Activated naive CD4-positive, alpha-beta T cell (primary cell): ENCODE data around the gene ANAPC13.

Source experiments
- DNase-seq, 4 experiments: peaks; one replicate each; lab custom pipeline; 2025; lab: John Stamatoyannopoulos, UW

ANAPC13 gene

GRCh38 chr3:134485718-134486576 lies at the start of gene ANAPC13, which contains the start of gene CEP63:
ANAPC13 (minus strand) TSS chr3:134485985; CDS start chr3:134482904, 3,081 bp downstream.
CEP63 (plus strand) TSS chr3:134486057; CDS start chr3:134495321, 9,264 bp downstream.
- peak; percentile 87 to 96 (median 90) for DNase-seq

GRCh38 chr3:134535186-134535970 lies 49.6 kb upstream of the ANAPC13 start:
- no peak for DNase-seq

DNA sequence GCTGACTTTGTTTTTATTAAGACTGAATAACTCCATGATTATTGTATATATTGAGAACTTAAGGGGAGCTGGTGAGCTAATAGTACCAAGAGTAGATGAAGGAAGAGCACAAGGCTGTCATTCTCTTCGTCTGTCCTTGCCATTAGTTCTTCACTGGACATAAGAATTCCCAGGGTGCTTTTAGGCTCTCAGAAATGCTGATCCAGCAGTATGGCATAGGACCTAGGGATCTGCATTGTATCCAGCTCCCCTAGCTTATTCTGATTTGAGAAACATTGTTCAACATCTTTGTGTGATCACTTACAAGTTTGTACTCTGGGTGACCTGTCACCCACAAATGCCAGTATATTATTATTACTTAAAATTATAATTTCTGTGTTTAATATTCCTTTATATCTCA lies 47.7 kb upstream of the ANAPC13 start:
- no peak for DNase-seq

DNA sequence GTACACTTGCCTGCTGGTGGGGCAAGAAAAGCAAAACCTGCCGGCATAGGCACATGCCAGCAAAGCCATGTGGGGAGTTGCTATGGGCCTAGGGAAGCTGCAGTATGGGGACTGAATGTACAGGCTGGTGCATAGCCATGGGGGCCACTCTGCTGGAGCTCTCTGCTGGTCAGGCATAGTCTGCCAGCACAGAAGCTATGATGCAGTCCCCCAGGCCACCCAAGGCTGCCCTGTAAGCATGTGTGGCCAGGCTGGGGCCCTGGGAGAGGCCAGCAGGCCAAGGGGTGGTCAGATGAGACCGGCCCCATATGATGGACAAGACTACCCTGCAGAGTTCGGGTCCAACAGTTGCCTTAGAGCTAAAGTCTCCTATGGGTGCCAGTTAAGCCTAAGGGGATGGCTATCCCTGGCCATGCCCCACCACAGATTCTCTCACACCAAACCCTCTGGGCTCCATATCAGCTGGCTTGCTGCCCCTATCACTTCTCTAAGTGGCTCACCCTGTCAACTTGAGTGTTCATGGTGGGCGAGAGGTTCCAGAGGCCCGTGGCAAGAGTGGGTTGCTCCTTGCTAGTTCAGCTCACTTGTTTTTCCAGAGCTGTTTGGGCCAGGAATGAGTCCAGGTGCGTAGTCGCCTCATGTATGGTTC lies 41.9 kb upstream of the ANAPC13 start:
- DNase-seq: no peak

- DNase-seq: no peak
Measured at GRCh38 chr3:134527037-134527436, 41.3 kb upstream of the ANAPC13 start.

DNA sequence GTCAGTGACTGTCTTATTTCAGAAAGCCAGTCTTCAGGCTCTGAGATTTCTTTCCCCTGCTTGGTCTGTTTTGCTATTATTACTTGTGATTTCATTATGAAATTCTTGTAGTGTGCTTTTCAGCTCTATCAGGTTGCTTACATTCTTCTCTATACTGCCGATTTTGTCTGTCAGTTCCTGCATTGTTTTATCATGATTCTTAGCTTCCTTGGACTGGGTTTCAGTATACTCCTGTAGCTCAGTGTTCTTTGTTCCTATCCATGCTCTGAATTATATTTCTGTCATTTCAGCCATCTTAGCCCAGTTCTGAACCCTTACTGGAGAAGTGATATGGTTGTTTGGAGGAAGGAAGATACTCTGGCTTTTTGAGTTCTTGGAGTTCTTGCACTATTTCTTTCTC lies 40.5 kb upstream of the ANAPC13 start:
- DNase-seq: no peak

- DNase-seq: no peak
Measured at GRCh38 chr3:134525293-134525692, 39.5 kb upstream of the ANAPC13 start.

DNA sequence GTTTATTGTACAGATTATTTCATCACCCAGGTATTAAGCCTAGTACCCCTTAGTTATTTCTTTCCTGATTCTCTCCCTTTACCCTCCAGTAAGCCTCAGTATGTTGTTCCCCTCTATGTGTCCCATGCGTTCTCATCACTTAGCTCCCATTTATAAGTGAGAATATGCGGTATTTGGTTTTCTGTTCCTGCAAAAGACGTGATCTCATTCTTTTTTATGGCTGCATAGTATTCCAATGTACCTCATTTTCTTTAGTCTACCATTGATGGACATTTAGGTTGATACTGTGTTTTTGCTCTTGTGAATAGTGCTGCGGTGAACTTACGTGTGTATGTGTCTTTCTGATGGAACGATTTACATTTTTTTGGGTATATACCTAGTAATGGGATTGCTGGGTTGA lies 36.8 kb upstream of the ANAPC13 start:
- DNase-seq: no peak

DNA sequence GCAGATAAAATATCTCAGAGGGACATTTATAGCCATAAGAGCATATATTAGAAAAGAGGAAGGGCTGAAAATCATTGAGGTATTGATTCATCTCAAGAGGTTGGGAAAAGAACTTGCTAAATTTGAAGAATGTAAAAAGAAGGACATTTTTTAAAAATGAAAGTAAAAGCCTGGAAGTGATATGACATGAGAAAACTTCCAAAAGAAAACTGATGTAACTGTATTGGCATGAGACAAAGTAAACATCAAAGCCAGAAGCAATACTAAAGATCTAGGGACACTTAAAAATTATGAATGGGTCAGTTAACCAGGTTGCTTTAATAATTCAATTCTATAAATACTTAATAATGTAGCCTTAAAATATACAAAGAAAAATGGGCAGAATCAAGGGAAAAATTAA lies 32.0 kb upstream of the ANAPC13 start:
- no peak for DNase-seq

GRCh38 chr3:134516905-134517304 lies 31.1 kb upstream of the ANAPC13 start:
- DNase-seq: no peak

DNA sequence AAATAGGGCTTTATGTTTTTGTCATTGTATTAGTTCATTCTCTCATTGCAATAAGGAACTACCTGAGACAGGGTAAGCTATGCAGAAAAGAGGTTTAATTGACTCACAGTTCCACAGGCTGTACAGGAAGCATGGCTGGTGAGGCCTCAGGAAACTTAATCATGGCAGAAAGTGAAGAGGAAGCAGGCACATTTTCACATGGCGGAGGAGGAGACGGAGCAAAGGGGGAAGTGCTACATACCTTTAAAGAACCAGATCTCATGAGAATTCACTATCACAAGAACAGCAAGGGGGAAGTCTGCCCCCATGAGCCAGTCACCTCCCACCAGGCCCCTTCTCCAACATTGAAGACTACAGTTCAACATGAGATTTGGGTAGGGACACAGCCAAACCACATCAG lies 25.7 kb upstream of the ANAPC13 start:
- no peak for DNase-seq

- DNase-seq: no peak
Measured at GRCh38 chr3:134505485-134505884, 19.7 kb upstream of the ANAPC13 start.

DNA sequence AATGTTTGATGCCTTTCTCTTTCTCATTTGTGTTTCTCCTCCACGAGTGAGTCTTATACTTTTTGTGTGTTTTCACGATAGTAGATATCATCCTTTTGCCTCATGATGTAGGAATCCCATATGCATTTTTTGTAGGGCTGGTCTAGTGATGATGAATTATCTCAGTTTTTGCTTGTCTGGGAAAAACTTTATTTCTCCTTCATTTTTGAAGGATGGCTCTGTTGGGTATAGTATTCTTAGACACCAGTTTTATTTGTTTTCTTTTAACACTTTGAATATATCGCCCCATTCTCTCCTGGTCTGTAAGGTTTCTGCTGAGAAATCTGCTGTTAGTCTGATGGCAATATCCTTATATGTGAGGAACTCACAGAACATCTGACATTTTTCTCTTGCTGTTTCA lies 18.3 kb upstream of the ANAPC13 start:
- DNase-seq: no peak

DNA sequence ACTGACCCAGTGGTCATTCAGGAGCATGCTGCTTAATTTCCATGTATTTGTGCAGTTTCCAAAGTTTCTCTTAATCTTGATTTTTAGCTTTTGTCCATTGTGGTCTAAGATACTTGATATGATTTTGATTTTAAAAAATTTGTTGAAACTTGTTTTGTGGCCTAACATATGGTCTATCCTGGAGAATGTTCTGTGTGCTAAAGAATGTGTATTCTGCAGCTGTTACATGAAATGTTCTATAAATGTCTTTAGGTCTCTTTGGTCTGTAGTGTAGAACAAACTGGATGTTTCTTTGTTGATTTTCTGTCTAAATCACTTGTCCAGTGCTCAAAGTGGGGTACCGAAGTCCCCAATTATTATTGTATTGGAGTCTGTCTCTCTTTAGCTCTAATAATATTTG lies 17.5 kb upstream of the ANAPC13 start:
- no peak for DNase-seq

DNA sequence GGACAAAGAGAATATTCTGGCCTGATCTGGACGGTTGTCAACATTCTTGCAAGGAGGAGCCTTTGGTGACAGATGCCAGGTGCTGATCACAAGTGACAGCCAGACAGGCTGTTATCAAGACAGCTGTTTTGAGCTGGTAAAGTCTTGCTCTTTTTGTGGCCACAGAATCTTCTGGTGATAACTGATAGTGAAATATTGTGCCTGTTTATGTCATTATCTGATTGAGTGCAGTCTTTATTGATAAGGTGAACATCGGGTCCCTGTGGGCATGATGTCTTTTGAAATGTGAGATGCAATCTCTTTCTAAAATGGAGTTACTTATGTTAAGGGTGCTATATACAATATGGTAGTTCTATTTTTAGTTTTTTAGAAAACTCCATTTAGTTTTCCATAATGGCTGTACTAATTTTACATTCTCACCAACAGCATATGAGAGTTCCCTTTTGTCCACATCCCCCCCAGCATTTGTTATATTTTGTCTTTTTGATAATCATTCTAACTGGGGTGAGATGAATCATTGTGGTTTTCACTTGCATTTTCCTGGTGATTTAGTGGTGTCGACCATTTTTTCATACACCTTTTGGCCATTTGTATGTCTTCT lies 10.8 kb upstream of the ANAPC13 start:
- DNase-seq: no peak

DNA sequence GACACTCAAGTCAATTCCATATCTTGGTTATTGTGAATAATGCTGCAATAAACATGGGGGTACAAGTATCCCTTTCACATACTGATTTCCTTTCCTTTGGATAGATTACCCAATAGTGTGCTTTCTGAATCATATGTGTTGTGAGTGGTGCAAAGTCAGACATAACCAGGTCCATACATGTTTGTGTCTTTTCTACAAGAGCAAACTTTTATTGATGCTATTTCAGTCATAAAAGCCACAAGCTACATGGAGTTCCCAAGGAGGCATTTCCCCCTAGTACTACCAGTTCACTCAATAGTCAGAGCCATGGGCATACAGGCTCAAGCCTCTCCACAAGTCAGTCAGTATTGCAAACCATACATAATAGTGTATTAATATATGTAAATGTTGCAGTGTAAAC lies 10.2 kb upstream of the ANAPC13 start:
- DNase-seq: no peak

DNA sequence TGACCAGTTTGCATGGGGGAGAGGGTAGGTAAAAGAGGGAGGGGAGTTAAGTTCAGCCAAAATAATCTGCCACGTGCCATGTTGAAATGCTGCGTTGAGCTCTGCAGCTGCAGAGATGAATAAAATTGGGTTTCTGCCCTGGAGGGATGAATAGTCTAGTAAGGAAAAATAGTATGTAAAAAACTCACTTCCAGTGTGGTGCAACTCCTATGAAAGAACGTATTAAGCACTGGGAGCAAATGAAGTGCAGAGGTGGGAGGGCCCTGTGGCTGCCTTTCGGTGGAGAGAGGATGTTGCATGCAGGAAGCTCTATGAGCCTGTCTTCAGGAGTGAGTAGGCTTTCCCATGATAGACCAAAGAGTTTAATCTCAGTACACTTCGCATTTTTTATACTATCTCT lies 8.7 kb upstream of the ANAPC13 start:
- DNase-seq: no peak

DNA sequence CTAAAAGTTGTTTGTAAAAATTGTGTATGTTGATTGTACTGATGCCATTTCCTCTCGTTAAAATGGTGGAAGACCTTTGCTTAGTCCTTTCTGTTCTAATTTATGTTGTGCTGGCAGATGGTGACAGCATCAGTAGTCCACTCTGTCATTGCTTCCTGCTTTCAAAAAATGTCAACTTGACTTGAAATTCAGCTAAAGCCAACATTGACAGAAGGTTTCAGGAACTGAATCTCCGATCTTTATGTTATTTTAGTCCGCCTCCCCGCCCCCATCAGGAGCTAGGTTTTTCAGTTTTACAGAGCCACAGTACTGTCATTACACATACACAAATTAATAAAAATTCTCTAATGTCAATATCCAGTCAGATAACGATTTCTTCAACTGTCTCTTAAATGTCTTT lies 1.6 kb upstream of the ANAPC13 start:
- DNase-seq: no peak

GRCh38 chr3:134486577-134487041 lies 824 bp upstream of the ANAPC13 start:
- peak in 1 of 4 experiments; percentile 48 for DNase-seq

GRCh38 chr3:134485075-134485717 lies 589 bp downstream of the ANAPC13 start:
- no peak for DNase-seq

DNA sequence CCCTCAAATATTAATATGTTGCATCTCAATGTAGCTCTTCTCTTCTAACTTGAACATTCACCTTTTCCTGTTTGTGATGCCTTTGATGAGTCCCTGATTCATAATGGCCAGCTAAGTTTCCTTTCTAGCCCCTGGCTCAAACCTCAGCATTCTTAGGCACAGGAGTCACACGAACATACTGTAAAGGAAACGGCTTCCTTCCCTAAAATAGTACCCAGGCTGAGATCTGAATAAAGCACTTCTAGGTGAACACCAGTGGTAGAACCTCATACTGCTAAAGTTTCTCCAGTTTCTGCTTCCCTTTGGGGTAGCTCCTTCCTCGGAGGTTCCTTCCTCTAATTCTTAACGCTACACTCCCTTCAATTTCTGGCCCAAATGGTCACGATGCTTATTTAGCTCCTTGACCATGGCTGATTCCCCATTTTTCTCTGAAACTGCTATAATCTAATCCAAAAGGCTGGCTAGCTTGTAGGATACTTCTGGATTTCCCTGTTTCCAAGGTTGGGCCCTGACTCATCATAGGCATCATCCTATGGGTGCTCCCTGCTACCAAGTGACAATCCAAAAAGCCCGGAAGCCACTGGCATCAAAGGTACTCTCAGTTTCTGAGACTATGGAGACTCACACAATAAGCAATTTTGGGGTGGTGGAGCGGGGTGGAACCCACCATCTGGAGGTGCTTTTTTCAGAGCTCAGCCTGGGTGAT lies 2.4 kb downstream of the ANAPC13 start:
- DNase-seq: no peak
